ACC112 (cell line): ENCODE results near the gene GH2.
"Not testable (repeated sequence)": the region's sequence is repeated elsewhere in the genome, so short reads cannot be mapped to it uniquely, and the experiment has no call there.

Source experiments
- H2AFZ ChIP-seq: fragments of 200-600 bp; sonication (generic); one replicate; pipeline ENCODE4 v1.6.0; 2017; ENCODE audit warnings: antibody characterized with exemption, low read length; ENCODE audit not compliant: unreplicated experiment
- H3K27ac ChIP-seq: fragments of 200-600 bp; sonication (generic); 2 replicates; pipeline ENCODE4 v1.5.1; 2014; ENCODE audit warnings: low read depth, mild to moderate bottlenecking, antibody characterized with exemption, low read length, moderate library complexity
- H3K27me3 ChIP-seq: fragments of 200-600 bp; sonication (generic); 2 replicates; pipeline ENCODE4 v1.6.1; 2014; ENCODE audit warnings: mild to moderate bottlenecking, antibody characterized with exemption, low read length, moderate library complexity, mixed read lengths; ENCODE audit not compliant: insufficient read depth
- H3K36me3 ChIP-seq: fragments of 200-600 bp; sonication (generic); 2 replicates; pipeline ENCODE4 v1.6.1; 2016; ENCODE audit warnings: mild to moderate bottlenecking, antibody characterized with exemption, low read length, moderate library complexity, mixed read lengths; ENCODE audit not compliant: insufficient read depth
- H3K4me1 ChIP-seq: fragments of 200-600 bp; sonication (generic); one replicate; pipeline ENCODE4 v1.6.1; 2016; ENCODE audit warnings: low read length, mixed read lengths; ENCODE audit not compliant: insufficient read depth, unreplicated experiment, control insufficient read depth
- H3K4me3 ChIP-seq: fragments of 200-600 bp; sonication (generic); 2 replicates; pipeline ENCODE4 v1.5.1; 2014; ENCODE audit warnings: mild to moderate bottlenecking, low read depth, low read length
- H3K79me2 ChIP-seq: fragments of 200-600 bp; sonication (generic); one replicate; pipeline ENCODE4 v1.6.0; 2016; ENCODE audit warnings: low read length; ENCODE audit not compliant: control insufficient read depth, unreplicated experiment, insufficient read depth

The GH2 gene

DNA sequence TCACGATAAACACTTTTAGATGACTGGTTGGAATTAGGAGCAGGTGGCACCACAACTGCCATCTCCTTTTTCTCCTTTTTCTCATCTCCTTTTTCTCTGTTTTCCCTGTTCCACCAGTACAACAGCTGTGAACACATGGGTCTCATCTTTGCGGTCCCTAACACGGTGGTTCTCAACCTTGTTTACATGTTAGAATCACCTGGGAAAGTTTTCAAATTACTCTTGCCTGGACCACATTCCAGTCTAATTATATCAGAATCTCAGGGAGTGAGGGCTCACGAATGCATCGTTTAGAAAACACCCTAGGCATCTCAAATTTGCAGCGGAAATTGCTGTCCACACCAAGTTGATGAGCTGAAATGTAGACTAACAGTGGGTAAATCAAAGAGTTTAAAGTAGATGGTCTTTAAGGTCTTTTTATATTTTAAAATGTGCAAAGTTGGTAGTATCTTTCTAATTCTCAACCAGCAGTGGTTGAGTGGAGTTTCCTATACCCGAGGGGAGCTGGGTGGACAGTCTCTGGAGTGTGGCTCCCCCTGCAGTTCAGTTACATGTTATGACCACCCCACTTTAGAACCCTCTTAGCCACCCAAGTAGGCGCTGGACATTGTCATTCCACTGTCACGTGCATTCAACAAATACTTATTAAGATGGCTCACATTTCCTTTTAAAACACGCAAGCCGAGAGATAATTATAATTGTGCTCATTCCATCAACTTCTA lies 10.7 kb upstream of the GH2 start:
- H3K27ac ChIP-seq, H3K36me3 ChIP-seq, H2AFZ ChIP-seq, H3K4me1 ChIP-seq, H3K4me3 ChIP-seq, H3K79me2 ChIP-seq, H3K27me3 ChIP-seq: not testable (repeated sequence)

- not testable (repeated sequence) for H3K79me2 ChIP-seq, H3K4me3 ChIP-seq, H2AFZ ChIP-seq, H3K27ac ChIP-seq, H3K36me3 ChIP-seq, H3K27me3 ChIP-seq, H3K4me1 ChIP-seq
Observed at GRCh38 chr17:63889026-63889848, 7.5 kb upstream of the GH2 start.

- H3K36me3 ChIP-seq, H3K4me3 ChIP-seq, H2AFZ ChIP-seq: not testable (repeated sequence)
Observed at GRCh38 chr17:63885119-63885518, 3.4 kb upstream of the GH2 start.

GRCh38 chr17:63882626-63883126 lies 932 bp upstream of the GH2 start:
- not testable (repeated sequence) for H3K4me3 ChIP-seq, H3K27ac ChIP-seq, H3K27me3 ChIP-seq, H3K36me3 ChIP-seq, H3K79me2 ChIP-seq, H2AFZ ChIP-seq, H3K4me1 ChIP-seq

More at GRCh38 chr17:63885119-63885518, 3.4 kb upstream of the GH2 start:
- H3K27me3 ChIP-seq, H3K4me1 ChIP-seq, H3K27ac ChIP-seq, H3K79me2 ChIP-seq: not testable (repeated sequence)

DNA sequence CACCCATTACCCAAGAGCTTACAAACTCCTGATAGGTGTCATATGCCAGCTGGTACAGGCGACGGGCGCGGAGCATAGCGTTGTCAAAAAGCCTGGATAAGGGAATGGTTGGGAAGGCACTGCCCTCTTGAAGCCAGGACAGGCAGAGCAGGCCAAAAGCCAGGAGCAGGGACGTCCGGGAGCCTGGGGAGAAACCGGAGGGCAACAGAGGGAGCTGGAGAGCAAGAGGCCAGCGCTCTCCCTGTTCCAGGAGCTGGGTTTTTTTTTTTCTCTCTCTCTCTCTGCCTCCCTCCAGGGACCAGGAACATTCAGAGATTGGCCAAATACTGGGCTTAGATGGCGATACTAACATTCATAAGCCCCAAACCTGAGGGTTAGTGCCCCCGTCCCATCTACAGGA lies 407 bp downstream of the GH2 start:
- H3K4me3 ChIP-seq, H3K36me3 ChIP-seq, H2AFZ ChIP-seq, H3K79me2 ChIP-seq, H3K27ac ChIP-seq, H3K4me1 ChIP-seq: not testable (repeated sequence)
- peaks cover 12% of the 10 kb centered on the region; the same call in 1 of the 2 replicates for H3K27me3 ChIP-seq

GRCh38 chr17:63880706-63881105 lies 1.0 kb downstream of the GH2 start:
- Histone ChIP-seq H2AFZ (no peak overlapping the region), H3K36me3 (no peaks in the 10 kb centered on the region), H3K27me3 (peaks cover 12% of the 10 kb centered on the region; the same call in 1 of the 2 replicates), H3K79me2 (no peaks in the 10 kb centered on the region), H3K4me1 (no peaks in the 10 kb centered on the region), H3K4me3 (no peak overlapping the region), H3K27ac (no peak overlapping the region)

- H3K27me3 ChIP-seq = peaks cover 12% of the 10 kb centered on the region; the same call in 1 of the 2 replicates
Observed at GRCh38 chr17:63878413-63878812, 3.3 kb downstream of the GH2 start.

DNA sequence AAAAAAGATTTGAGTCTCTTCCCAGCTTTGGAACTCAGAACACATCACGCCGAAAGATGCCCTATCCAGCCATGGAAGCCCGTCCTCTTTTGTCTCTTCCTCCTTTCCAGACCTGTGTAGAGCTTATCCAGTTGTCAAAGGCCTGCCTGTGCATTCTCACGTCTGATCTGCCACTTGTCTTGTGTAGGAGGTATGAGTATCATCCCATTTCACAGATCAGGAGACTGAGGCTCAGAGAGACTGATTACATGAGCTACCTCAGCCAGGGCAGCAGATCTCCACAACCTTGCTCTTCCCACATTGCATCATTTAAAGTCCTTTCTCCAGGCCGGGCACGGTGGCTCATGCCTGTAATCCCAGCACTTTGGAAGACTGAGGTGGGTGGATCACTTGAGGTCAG lies 7.1 kb downstream of the GH2 start:
- H3K36me3 ChIP-seq, H3K79me2 ChIP-seq, H3K4me1 ChIP-seq: not testable (repeated sequence)

More at GRCh38 chr17:63878413-63878812, 3.3 kb downstream of the GH2 start:
- not testable (repeated sequence) for H3K4me1 ChIP-seq, H3K4me3 ChIP-seq, H3K36me3 ChIP-seq, H2AFZ ChIP-seq, H3K27ac ChIP-seq, H3K79me2 ChIP-seq

DNA sequence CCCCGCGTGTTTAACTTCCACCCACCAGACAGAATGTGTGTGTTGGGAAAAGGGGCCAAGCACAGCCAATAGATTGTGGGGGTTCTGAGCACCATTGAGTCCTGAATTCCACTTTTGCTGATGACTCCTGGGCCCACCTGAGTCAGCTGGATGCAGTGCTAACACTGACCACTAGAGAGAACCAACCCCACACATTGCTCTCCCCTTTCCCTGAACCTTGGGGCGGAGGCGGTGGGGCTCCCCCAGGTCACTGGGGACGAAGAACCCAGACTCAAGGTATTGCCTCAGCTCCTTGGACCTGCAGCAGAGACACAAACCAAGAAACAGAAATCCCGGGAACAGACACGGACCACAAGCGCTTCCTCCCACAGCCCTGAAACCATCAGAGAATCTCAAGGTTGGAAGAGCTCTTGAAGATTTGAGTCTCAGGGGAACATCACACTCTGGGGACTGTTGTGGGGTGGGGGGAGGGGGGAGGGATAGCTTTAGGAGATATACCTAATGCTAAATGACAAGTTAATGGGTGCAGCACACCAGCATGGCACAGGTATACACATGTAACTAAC lies 7.6 kb downstream of the GH2 start:
- H3K4me1 ChIP-seq, H3K27me3 ChIP-seq, H3K27ac ChIP-seq, H2AFZ ChIP-seq, H3K4me3 ChIP-seq, H3K79me2 ChIP-seq, H3K36me3 ChIP-seq: not testable (repeated sequence)

More for the DNA sequence above, 7.1 kb downstream of the GH2 start:
- H3K27ac ChIP-seq, H3K4me3 ChIP-seq, H3K27me3 ChIP-seq, H2AFZ ChIP-seq: not testable (repeated sequence)

- not testable (repeated sequence) for H3K27ac ChIP-seq, H3K4me3 ChIP-seq, H3K4me1 ChIP-seq, H3K27me3 ChIP-seq, H3K79me2 ChIP-seq, H2AFZ ChIP-seq, H3K36me3 ChIP-seq
Observed at GRCh38 chr17:63873577-63873976, 8.2 kb downstream of the GH2 start, which contains the start of gene CSH2. Gene CSH2 (minus strand): TSS chr17:63873677. CDS start chr17:63873614, 63 bp downstream.
